Ramos (cell line): ENCODE results near the gene SLC49A4.

ENCODE experiments used
- in situ Hi-C: fragments of 300-500 bp; cut with MboI; formaldehyde crosslinking; loops from one replicate; pipeline ENCODE4 v1.14.3; 2022; ENCODE audit warnings: low sequenced_read_pairs; ENCODE audit not compliant: unreplicated experiment

Gene SLC49A4

DNA sequence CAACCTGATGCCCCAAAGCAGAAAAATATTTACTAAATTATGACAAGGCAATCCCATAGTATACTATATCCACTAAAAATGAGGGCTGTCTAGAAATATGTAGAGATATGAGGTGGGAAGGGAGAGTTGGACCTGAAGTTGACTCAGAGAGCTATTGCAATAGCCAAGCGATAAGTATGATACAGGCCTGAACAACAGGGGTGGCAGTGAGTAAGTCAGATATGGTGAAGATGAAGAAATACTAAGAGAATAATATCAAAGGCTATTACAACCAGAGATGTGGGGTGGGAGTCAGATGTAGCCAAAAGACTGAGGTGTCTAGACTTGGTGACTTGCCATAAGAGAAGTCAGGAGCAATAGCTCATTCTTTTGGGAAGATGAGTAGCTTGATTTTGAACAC, 10.4 kb upstream of the SLC49A4 start:
- in situ Hi-C loops: no loop called here

DNA sequence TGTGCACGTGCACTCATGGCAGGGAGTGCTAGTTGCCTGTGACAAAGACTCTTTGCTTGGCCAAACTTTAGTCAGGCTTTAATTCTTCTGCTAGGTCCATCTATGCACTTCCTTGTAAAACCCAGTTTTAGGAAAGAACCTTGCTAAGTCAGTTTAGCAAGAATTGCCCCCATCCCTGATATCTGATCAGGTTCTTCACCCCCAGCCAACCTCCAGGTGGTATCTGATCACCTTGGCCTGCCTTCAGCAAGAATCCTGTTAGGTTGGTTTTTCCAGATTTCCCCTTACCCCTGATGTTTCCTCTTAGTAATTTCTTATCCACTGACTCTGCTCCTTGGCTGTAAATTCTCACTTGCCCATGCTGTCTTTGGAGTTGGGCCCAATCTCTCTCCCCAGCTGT, 9.6 kb upstream of the SLC49A4 start:
- in situ Hi-C loops: no loop called here

DNA sequence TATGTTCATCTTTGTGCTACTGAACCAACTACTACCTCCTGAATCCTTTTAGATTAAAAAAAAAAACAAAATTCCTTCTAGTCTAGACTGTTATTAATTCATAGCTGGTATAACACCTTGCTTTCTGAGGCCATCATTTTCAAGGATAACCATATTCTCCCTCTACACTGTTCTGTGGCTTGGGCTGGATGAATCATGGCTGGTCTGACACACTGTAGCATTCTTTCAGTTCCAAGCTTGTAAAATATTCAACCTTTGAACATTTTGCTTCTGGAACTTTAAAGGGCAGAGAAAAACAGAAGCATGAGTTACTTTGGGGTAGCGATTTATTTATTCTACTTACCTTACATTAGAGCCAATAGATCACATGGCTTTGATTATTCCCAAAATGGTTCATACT, 8.8 kb upstream of the SLC49A4 start:
- in situ Hi-C loops: no loop called here

DNA sequence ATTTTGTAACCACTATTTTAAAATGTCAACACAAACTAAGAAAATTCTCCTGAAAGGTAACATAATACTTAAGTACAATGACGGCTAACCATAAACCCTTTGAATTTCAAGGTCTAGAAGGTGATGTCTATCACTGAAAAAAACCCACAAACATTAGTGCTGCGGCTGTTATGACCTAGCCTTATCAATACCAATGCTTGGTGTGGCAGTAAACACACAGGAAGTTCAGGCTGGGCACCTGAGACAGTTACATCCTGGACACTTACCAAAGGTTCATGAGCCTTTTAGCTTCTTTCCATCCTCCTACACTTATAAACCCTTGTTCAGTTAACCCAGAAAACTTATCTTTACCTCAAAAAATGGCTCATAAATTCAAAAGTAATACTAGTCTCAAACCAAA, 7.0 kb upstream of the SLC49A4 start:
- in situ Hi-C loops: no loop called here

DNA sequence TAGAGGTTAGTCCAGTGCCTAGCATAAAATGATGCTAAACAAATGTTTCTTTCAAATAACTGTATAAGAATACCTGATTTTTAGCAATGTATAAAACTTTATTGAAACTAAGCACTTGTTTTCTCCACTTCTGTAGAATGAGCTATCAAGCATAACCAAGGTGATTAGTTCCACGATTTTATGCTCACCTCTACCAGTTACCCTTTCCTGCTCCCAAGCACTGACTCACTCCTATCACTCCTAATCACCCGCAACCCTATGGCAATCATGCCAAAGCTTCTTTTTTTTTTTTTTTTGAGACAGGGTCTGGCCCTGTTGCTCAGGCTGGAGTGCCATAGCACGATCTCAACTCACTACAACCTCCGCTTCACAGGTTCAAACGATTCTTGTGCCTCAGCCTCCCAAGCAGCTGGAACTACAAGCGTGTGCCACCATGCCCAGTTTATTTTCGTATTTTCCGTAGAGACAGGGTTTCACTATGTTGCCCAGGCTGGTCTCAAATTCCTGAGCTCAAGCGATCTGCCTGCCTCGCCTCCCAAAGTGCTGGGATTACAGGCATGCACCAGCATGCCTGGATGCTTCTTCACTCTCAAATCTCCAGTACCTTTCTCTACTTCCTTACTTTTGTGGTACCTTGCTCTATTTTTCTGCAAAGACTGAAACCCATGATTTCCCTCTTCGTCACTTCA, 5.1 kb upstream of the SLC49A4 start:
- in situ Hi-C loops: no loop called here

DNA sequence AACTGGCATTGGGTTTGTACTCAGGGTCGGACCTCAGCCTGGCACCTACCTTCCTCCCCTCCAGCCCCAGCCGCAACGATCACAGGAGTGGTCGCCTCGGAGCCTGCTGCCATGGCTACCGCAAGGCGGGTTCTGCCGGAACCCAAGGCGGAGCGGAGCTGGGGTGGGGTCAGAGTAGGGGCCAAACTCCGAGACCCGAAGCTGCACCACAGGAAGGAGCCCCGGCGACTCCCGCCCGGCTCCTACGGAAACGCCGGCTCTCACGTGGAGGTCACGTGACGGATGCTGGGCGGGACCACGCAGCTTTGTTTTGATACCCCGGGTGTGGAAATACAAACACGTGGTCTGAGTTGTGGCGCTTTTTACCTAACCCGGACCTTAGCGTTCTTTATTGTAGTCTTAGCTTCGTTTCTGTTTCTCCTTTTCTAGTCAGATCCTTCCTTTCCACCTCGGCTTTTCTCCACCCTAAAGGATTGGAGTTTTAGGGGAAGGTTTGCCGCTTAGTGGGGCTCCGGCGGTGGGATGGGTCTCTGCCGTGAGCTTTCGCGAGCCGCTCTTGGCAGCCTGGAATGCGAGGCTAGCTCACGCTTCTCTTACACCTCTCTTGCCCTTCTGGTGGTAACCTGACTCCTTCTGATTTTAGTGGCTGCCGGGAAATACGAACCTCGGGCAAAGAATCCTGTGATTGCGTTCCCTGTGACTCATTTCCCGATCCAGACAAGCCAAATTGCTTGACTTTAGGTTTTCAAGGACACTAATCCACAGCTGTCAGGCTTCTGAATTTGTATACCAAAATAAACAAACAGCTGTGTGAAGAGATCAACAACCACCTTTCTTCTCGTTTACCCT, 1.1 kb upstream of the SLC49A4 start, which contains the start of gene HSPBAP1:
Gene HSPBAP1 (minus strand): TSS at position 264 of the 849 bp plus-strand sequence. CDS start 151 bp downstream, at position 113.
- in situ Hi-C loops: no loop called here

DNA sequence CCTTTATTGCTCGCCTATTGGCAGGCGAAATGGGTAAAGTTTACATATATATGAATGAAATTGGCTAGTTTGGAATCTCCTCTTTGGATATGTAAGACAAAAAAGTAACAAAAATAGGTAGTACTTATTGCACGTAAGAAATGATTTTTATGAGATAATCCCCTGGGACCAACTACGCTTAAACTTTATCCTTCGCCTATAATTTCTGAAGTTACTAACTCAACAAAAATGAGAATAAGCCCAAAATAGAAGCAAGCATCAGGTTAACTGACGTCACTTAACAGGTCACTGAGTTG, 438 bp upstream of the SLC49A4 start:
- in situ Hi-C loops: no loop called here

DNA sequence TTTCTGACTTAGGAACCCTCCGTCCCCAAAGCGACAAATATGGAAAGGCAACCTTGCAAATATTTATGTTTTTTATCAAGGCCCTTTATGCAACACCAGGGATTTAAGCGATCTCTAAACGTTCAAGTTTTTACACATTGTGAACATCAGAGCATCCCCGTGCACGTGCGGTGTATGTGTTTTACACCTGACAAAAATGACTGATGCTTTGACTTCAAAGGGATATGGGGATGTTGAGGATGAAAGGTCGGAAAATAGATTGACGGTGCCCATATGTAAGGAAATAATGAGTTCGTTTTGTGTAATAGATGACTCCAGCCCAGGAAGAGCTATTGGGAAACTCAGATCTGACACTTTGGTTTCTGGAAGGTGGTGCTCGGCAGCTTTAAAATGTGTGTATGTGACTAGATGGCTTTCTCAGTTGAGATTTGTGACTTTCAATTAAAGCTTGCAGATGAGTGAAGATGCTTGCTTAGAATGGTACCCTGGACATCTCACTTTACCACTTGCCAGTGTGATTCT, 866 bp downstream of the SLC49A4 start:
- in situ Hi-C loops: no loop called here

DNA sequence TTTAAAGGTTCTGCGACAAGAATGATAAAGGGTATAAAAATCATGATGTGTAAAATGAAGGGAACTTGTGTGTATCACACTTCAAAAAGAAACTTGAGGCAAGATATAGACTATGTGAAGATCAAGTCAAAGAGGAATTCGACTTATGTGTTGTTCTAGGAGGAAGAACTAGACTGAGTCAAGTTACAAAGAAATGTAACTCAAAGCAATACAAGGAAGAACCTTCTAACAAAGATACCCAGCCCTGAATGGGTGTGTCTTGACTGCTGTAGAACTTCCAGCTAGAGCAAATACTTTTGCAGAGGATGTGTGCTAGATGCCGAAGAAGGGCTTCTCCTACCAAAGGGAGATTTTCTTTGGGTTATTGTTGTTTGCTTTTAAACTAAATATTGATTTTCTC, 2.4 kb downstream of the SLC49A4 start:
- in situ Hi-C loops: no loop called here

DNA sequence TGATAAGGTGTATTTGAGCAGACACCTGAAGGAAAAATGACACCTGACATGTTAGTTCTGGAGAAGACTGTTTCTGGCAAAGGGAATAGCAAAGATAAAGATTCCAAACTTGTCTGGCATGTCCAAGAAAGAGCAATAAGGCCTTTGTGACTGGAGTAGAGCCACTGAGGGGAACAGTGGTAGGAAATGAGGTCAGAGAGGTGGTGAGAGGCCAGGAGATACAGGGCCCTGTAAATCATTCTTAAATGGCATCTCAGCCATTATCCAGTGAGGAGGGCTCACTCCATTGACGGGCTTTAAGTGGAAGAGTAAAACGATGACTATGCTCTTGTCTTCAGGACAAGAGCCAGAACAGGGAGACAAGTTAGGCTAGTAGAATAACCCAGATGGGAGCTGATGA, 4.5 kb downstream of the SLC49A4 start:
- in situ Hi-C loops: no loop called here

DNA sequence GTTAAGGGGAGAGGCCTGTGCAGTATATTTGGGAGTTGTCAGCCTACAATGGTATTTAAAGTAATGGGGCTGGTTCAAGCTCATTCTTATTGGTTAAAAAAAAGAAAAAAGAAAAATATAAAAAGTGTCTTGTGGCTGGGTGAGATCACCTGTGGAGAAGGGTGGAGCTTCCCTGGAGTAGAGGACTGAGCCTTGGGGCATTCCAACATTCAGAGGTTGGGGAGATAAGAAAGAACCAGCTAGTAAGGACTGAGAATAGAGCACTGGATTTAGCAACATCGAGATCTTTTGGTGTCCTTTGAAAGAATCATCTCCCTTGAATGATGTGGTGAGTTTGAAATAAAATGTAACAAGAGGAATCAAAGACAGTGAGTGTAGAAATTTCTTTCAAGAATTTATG, 5.2 kb downstream of the SLC49A4 start:
- in situ Hi-C loops: no loop called here

DNA sequence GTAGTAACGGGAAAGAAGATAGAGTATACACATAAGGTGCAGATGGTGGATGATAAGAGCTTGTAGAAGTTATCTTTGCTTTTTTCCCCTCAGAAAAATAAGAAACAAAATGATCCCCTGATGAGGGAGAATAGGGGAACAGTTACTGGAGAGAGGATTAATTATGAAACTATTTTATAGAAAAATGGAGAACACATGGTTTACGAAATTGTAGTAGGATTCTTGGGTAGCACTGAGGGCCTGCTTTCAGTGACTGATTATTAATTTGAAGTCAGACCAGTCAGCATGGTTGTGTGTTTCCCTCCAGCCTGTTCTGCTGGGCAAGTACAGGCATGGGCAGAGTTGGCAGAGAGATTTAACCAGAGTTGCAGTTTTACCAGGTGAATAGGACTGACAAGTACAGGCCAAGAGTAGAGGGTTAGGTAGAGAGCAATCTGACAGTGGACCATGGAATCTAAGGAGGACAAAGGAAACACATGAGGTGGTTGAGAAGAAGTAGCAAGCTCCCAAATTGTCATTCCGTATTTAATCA, 5.9 kb downstream of the SLC49A4 start:
- in situ Hi-C loops: no loop called here

DNA sequence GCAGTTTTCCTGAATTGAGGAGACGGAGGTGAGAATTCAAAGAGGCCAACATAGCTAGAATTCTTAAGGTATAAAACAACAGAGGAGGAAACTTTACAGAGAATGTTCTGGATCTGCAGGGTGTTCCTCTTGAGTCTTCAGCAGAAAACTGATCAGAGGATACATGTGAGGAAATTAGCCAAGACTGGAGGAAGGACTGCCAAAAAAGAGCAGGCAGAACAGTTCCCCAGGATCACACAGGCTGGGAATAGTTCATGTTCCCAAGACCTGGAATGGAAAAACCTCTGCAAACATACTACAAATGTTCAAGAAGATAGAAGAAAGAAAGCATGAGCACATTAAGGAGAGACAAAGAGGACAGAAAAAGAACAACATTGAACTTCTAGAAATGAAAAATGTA, 7.5 kb downstream of the SLC49A4 start:
- in situ Hi-C loops: no loop called here

DNA sequence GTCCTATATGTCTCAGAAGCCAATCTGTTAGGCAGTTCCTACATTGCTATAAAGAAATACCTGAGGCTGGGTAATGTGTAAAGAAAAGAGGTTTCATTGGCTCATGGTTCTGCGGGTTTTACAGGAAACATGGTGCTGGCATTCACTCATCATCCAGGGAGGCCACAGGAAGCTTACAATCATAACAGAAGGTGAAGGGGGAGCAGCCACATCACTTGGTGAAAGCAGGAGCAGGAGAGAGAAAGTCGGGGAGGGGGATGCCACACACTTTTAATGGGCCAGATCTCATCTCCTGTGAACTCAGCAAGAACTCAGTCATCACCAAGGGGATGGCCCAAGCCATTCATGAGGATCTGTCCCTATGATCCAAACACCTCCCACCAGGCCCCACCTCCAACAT, 9.1 kb downstream of the SLC49A4 start:
- in situ Hi-C loops: no loop called here

DNA sequence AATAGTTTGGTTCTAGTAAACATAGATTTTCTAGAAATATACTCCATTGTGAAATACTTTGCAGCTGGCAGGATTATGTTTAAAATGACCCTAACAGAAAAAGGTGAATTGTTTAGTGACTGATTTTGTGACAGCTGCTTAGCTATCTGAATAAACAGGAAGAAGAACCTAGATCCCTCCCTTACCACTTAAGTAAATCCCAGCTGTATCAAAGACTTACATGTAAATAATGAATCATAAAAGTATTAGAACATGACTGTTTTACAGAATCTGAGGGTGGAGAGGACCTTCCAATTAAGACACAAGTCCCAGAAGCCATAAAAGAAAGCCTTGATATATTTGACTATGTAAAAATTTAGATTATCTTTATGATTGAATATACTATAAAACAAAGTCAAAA, 15.9 kb downstream of the SLC49A4 start:
- in situ Hi-C loops: no loop called here

DNA sequence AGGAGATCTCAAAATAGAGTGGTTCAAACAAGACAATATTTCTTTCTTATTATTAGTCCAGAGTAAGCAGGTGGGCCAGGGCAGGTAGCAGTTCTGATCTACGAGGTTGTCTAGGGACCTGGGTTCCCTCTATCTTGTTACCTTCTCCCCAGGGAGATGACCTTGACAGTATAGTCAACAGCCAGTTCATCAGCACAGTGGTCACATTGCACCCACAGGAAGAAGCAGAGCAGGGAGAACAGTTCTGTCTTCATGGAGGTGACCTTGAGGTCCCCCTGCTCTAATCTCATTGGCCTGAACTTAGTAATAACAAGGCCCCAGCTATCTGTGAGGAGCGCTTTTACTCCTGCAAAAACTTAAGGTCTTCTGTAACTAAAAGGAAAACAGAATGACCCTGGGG, 21.7 kb downstream of the SLC49A4 start:
- in situ Hi-C loops: no loop called here

DNA sequence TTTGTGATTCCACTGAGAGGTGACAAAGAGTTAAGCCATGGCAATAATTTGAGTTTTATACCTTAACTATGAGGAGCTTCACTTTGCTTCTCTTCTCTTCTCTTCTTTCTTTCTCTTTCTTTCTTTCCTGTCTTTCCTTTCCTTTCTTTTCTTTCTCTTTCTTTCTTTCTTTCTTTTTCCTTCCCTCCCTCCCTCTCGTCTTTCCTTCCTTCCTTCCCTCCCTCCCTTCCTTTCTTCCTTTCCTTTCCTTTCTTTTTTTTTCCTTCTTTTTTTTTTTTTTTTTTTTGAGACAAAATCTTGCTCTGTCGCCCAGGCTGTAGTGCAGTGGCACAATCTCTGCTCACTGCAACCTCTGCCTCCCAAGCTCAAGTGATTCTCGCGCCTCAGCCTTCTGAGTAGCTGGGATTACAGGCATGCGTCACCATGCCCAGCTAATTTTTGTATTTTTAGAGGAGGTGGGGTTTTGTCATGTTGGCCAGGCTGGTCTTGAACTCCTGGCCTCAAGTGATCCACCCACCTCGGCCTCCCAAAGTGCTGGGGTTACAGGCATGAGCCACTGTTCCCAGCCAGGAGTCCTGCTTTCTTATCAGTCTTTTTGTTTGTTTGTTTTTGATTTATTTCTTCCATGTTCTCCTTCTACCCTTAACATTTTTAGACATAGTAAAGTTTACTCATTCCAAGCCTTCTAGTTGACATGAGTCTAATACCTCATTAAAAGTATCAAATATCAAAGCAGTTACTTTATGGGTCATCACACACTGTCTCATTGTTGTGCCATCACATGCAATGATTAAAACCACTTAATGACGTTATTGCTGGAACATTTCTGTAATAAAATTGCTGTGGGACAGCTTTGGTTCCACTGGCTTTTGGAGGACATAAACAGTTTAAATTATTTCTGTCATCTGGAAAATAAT, 29.9 kb downstream of the SLC49A4 start:
- in situ Hi-C loops: no loop called here

DNA sequence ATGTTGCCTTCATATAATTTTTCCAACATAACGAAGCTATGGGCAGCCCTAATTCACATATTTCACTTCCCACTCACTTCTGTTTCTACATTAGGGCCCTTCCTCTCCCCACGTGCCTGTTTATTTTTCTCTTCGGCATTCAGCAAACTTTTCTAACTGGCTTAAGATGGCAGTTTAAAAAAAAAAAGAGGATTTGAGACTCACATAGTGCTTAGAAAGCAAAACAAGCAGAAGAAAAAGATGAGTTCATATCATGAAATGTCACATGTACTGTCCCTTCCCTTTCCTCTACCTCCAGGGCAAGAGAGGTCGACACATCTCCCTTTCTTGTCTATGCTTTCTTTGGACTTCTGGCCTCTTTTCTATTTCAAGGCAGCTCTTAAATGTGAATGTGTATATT, 30.6 kb downstream of the SLC49A4 start:
- in situ Hi-C loops: no loop called here

DNA sequence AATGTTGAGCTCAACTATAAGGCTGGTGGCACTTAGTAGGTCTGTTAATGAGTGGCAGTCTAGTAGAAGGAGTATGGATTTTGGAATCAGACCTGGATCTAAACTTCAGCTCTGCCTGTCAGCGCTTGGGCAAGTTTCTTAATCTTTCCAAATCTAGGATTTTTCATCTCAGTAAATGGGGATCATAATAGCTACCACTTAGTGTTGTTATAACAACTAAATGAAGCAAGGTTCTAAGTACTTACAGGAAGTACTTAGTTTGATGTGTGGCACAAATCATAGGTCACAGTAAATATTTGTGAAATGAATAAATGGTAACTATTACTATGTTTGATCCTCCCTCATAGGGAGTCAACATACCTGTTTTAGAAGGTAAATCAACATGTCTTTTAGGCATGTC, 31.4 kb downstream of the SLC49A4 start:
- in situ Hi-C loops: no loop called here

DNA sequence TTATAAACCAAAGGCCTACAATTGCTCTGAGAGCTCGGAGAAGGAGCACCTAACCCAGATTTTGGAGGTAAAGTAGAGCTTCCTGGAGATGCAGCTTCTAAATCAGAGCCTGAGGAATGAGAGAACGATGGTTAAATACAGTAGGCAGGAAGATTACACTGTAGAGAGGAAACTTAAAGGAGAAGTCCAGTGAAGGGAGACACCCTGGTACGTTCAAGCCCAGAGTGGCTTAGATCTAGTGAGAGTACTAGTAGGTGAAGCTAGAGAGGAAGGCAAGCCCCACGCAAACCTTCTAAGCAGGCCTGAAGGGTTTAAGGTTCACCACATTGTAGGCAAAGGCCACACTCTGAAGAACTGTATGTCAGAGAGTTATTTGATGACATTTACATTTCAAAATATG, 33.4 kb downstream of the SLC49A4 start:
- in situ Hi-C loops: no loop called here
